Measurements from ENCODE around the gene GATA3.
"Not testable (repeated sequence)": the region's sequence is repeated elsewhere in the genome, so short reads cannot be mapped to it uniquely, and the experiment has no call there.

The GATA3 gene

DNA sequence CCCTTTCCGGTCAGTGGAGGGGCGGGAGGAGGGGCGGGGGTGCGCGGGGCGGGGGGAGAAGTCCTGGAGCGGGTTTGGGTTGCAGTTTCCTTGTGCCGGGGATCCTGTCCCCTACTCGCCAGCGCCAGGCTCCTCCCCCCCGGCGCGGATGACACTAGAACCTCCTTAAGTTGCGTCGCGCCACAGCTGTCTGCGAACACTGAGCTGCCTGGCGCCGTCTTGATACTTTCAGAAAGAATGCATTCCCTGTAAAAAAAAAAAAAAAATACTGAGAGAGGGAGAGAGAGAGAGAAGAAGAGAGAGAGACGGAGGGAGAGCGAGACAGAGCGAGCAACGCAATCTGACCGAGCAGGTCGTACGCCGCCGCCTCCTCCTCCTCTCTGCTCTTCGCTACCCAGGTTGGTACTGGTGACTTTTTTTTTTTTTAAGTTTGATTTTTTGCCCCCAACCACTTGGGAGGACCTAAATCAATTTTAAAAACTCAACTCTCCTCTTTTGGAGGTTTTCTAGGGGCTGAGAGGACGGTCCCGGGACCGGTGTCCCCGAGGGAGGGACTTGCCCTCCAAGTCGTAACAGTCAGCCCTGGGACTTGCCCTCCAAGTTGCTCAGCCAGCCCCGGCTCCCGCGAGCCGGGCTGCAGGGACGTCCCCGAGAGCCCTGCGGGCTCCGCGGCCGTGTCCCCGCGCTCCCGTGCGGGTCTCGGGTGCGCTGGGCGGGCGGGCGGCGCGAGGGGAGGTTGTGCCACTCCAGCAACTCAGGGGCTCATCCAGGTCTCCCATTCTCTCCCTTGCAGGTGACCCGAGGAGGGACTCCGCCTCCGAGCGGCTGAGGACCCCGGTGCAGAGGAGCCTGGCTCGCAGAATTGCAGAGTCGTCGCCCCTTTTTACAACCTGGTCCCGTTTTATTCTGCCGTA is at the start of gene GATA3:
TSS of gene GATA3 (plus strand) at position 195 of the 914 bp plus-strand sequence. CDS start 968 bp downstream, outside the sequence.
- peak; percentile 89 for DNase-seq

DNA sequence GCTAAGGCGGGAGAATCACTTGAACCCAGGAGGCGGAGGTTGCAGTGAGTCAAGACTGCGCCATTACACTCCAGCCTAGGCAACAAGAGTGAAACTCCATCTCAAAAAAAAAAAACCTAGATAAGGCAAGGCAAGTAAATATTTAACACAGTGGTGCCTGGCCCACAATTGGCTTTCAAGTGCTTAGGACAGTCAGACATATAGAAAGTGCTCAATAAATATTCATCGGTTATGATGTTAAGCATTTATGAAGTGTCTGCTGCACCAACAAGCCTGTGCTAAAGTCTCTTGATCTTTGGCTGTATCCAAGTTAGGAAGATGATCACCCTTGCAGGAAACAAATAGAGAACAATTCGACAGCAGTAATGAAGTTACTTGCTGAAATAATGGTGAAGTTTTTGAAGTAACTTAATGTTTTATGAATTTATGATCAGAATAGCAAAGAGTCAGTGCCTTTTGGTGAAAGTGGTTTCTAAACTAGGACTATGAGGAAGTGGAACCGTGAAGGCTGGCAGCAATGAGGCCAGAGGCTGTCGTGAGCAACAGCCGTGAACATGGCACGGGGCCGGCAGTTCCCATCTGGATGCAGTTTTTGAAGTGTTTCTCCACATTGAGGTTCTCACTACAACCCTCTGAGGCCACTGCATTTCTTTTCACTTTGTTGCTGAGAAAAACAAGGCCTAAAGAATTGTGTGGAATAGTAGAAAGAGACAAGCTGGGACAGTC is 48.1 kb upstream of the GATA3 start:
- no peak for DNase-seq

DNA sequence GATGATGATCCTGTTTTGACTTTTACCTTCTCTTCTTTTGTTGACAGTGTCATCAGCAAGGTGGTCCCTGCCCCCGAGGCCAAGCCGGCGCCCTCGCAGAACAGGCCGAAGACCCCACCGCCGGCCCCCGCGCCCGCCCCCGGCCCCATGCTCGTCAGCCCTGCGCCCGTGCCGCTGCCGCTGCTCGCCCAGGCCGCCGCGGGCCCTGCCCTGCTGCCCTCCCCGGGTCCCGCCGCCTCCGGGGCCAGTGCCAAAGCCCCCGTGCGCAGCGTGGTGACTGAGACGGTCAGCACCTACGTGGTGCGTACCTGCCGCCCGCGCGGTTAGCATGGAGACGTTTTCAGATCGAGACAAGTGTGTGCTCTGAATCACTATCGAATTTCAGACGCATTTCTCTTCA is 45.5 kb upstream of the GATA3 start:
- no peak for DNase-seq

DNA sequence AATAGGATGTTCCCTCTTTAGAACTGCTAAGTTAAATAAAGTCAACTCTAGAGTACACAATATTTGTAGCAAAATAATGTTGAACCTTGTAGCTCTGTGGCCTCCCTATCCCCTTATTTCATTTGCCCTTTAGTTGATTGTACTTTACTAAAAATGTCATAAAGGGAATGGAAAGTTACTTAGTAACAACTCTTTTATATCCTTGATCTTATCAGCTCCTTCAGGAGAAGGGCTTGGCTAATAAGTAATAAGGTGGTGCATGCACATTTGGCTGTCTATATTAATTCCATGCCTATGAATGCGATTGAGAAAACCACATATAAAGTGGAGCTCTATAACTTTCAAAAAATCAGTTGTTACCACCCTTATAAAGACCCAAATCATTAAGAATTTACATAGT is 41.5 kb upstream of the GATA3 start:
- no peak for DNase-seq

DNA sequence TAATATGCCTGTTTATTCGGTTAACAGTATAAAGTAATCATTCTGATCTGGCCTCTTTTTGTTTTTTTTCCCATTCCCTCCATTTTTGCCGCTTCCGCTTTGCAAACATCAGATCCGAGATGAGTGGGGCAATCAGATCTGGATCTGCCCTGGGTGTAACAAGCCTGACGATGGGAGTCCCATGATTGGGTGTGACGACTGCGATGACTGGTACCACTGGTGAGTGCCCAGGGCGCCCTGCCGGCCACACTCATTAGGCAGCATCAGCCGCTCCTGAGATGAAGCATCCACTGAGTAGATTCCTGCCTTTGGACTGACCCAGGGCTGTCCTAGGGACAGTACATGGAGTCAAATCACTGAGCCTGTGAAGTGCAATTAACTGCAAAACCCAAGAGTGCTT is 40.9 kb upstream of the GATA3 start:
- DNase-seq, result no peak

DNA sequence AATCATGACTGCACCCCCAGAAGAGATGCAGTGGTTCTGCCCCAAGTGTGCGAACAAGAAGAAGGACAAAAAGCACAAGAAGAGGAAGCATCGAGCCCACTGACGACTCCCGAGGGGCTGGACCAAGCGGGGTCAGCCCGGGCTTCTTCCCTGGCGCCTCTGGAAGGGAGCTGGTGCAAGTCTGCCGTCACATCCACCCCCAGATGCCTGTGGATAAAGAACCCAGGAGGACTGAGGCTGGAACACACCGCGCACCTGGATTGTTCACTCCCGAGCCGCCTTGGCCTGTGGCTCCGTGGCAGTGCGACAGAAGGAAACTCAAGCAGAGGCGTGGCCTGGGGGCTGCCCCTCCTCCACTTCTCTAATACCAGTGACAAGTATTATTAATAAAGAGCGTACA is 39.8 kb upstream of the GATA3 start:
- DNase-seq, result no peak

DNA sequence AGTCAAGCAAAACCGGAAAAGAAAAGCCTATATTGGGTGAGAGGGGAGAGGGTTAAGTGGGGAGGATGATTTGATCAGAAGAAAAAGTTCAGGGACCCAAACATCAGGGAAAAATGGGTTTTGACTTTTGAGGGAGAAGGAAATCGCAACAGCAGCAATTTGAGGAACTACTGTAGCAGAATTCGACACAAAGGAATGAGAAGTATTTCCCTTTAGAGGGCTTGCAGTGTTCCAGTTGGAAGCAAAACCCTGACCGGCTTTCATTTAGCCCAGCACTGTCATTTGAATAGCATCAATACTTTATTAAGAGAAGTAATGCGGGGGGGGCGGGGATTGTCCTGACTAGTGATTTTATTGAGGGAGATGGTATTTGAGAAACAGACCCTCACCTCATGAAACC is 37.2 kb upstream of the GATA3 start:
- DNase-seq, result no peak

DNA sequence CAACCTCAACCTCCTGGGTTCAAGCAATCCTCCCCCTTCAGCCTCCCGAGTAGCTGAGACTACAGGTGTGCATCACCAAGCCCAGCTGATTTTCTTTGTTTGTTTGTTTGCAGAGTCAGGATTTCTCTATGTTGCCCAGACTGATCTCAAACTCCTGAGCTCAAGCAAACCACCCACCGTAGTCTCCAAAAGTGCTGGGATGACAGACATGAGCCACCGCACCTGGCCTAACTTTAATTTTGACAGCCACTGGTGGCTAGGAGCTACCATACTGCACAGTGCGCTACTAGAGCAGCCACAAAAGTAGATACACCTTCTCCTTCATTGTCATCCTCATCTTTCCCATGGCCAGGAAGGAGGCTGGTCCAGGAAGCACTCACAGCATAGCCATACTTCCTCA is 31.2 kb upstream of the GATA3 start:
- DNase-seq, result no peak

DNA sequence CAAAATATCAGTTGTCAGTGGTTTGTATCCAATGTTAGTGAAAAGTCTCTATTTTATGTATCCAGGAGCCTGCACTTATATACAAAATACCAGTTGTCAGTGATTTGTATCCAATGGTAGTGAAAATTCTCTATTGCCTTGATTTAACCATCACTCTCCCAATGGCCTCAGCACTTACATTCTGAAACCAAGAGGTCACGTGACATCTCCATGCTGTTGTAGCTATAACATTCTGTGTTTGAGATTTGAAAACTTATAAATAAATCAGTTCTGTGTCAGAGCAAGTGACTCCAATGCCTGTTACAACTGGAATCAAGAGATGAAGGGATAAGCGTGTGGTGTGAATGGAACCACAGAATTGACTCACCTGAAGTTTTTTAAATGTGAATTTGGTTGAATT is 30.6 kb upstream of the GATA3 start:
- DNase-seq, result no peak

DNA sequence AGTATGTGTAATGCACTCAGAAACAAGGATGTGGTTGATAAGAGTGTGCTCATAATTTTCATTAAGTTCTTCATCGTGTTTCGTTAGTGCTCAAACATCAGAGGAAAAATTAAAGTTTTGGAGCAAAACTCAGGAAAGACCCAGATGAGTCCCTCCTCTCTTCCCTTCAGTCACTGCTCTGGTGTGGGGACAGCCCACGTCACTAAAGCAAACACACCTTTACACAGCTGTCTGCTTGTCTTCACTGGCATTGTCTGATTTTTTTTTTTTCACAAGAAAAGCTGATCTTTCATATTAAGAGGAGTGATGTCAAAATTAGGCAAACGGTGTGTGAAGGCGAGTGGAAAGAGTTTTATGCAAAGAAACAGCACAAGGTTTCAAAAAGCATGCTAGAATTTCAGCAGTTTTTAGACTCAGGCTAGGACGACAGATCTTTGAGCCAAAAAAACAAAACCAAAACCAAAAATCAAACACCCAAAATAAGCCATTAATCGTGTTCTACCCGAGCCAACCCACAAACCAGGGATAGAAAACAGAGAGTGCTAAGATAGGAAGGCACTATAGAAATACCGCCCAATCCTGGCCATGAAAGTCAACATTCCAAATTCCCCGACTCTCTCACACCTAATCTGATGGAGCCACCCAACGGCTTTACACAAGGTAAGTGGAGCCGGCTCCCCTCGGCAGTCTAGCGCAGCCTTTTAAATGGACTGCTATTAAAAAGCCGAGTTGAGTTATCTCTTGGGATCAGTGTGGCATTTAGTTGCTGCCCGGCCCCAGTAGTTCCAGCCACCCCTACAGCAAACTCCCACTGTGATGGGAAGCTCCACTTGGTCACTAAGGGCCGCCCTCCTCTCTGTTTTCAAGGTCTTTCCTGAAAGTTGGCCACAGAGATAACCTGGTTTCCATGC is 27.9 kb upstream of the GATA3 start:
- DNase-seq, result no peak

DNA sequence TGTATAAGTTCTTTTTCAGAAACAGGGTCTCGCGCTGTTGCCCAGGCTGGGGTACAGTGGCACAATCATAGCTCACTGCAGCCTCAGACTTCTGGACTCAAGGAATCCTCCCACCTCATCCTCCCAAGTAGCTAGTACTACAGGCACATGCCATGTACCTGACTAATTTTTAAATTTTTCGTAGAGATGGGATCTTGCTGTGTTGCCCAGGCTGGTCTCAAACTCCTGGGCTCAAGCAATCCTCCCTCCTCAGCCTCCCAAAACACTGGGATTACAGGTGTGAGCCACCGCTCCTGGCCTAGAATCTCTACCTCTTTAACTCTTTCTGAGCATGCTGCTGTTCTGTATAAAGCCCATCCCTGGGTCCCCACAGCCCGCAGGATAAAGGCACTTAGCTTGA is 23.3 kb upstream of the GATA3 start:
- DNase-seq, result not testable (repeated sequence)

DNA sequence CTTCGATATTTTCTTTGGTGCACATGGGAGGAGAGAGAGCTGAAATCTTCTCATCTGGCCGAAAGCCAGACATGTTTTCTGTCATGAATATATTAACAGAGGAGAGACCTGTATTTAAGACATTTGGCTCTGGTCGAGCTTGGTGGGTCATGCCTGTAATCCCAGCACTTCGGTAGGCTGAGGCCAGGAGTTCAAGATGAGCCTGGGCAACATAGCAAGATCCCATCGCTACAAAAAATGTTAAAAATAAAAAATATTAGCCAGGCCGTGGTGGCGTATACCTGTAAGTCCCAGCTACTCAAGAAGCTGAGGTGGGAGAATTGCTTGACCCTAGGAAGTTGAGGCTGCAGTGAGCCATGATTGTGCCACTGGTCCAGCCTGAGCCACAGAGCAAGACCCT is 21.9 kb upstream of the GATA3 start:
- no peak for DNase-seq

DNA sequence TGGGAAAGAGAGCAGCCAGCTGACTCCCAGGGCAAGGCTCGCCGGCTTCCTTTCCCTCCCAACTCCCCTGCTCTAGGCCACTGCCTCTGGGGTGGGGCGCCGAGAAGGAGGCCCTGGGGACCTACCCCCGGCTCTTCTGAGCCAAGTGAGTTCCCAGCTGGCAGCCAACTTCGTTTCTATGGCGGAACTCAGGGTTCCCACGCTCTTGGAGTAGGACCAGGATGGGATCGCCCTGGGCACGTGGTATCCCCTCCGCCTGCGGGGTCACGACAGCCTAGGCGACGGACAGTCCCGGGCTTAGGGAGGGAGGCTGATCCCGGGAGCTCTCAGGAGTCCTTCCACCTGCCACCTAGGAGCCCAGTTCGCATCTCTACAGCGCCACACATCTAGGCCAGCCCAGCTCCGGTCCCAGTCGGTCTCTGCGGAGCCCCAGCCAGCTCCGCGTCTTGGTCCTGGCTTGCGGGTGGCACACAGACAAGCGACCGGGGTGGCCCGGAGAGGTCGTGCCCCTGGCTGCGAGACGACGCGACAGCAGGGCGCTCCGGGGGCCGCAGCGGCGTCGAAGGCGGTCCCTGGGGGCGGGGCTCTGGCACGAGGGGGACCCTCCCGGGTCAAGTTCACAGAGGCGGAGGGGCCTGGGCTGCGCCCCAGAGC is 20.5 kb upstream of the GATA3 start:
- DNase-seq, result no peak

DNA sequence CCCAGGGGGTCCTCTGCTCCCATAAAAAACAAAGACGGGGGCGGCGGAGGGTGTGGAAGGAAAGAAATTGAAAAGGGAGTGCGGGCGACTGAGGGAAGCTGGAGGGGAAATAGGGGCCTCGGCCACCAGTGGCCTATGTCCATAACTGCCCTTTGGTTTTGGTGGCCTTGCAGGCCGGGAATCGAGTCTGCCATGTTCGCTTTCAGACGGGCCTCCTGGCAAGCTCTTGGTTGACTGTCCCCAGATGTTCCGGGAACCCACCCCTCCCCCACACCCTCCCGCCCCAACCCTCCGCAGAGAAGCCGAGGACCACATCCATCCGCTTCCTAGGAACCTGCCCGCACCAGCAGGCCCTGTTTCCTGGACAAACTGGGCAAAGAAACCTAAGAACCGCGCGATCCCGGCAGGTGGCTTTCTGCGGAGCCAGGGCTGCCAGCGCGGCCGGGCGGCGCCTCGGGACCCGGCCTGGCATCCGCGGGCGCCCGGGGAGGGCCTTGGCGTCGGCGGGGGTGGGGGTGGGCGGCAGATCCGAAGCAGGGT is 20.0 kb upstream of the GATA3 start:
- peak; percentile 25 for DNase-seq

DNA sequence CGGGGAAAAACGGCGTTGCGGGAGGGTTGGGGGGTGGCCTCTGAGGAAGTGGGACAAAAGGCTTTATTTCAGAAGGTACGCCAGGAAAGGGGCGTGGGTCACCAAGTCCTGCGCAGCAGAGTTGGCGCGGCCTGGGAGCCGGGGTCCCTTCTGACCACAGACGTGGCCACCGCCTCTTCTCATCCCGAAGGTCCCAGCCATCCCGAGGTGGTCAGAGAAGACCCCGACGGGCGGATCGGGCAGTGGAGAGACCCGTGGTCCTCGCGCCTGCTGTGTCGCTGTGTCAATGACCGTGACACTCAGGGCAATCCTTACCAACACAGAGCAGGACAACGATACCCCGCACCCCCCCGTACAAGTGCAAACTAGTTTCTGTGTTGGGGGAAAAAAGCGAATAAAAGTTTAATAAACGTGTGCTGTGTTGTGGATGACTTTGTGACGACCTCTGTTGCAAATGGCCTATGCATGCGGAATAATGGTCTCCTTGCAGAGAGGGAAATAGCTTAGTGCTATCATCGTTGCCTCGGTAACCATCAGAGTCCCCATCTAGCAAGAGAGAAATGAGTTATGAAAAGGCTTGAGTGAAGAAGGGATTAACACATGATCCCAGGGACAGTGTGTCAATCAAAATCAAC is 19.4 kb upstream of the GATA3 start:
- DNase-seq, result peak; percentile 7

DNA sequence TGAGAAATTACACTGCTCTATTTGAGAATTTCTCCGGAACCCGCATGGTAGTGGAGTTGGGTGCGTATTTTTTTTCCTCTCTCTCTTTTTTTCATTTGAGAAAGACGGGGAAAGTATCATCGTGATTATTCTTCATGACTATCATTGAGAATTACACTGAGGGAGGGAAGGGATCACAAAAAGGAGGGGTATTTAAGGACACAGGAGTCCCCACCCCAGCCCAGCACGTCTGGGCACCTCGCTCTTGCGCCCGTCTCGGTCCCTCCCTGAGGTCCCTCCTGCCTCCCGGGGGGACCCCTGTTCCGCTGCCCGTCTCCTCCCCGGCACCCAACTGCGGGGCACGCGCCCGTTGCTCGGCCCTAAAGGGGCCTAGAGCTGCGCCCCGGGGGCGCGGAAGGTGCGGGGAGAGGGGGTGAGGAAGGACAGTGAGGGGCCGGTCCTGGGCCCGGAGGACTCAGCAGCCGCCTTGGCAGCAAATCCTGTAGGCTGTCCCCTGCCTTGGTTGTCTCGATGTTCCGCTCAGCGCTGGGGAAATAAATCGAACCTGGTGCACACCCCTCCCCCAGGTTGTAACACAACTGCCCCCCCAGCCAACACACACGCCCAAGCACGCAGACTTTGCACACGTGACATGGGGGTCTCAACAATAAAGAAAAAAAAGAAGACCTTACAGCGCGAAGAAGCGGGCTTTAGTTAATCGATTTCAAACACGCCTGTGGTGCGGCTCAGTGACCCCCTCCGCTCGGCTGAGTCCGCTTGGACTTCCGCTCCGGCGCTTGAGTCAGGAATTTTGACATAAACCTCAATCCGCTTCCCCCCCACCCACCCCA is 18.6 kb upstream of the GATA3 start:
- DNase-seq, result no peak

DNA sequence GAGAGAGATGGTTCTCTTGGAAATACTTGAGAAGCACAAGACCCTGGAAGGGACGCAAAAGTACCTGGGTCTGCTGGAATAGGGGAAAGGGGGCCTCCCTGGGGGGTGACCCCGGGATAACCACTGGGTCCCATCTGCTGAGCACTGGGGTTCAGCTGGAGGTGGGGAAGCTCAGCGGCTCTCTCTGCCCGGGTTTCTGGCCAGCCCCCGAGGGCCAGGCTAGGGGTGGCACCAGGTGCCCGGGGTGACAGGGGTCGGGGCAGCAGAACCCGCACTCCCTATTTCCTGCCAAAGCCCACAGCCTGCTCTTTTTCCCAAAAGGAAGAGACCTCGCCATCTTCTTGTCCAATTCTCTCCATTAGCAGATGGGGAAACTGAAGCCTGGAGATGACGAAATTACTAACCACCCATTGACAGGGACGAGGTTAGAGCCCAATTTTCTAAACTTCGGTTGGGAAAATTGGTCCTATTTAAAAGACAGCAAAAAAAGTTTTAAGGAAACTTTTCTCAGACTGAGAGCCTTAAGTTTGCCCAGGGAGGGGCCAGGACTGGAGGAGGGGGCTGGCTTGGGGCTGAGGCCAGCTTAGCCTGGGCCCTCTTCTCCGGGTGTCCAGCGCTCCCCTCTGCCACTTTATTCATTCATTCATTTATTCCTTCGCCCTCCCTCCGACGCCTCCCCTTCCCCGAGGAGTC is 17.8 kb upstream of the GATA3 start:
- no peak for DNase-seq

DNA sequence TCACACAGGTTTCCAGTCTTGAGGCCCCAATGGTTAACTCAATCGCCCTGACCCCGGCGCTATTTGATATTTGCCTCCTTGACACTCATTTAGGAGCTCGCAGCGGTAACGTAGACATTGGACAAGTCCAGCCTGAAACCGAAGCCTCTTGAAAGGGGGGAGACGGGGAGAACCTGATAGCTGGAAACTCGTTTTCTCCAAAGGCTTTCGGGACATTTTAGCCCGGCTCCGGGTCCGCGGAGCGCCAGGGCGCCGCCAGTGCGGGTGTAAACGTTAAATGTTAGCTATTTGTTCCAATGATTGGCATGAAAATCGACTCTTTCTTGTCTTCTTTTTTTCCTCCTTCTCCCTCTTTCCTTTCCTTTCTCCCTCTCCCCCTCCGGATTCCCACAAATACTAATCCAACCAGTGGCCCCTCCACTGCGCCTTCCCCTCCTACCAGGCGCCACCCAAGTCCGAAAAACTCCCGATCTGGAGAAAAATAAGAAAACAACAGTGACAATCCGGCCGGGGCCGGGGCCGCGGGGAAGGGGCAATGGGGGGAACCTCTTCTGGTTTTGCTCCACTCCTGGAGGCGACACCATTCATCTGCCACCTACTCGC is 17.2 kb upstream of the GATA3 start:
- DNase-seq, result peak; percentile 6
